ENCODE results near the gene PCNP.
"Not testable (repeated sequence)": the region's sequence is repeated elsewhere in the genome, so short reads cannot be mapped to it uniquely, and the experiment has no call there.

PCNP gene

DNA sequence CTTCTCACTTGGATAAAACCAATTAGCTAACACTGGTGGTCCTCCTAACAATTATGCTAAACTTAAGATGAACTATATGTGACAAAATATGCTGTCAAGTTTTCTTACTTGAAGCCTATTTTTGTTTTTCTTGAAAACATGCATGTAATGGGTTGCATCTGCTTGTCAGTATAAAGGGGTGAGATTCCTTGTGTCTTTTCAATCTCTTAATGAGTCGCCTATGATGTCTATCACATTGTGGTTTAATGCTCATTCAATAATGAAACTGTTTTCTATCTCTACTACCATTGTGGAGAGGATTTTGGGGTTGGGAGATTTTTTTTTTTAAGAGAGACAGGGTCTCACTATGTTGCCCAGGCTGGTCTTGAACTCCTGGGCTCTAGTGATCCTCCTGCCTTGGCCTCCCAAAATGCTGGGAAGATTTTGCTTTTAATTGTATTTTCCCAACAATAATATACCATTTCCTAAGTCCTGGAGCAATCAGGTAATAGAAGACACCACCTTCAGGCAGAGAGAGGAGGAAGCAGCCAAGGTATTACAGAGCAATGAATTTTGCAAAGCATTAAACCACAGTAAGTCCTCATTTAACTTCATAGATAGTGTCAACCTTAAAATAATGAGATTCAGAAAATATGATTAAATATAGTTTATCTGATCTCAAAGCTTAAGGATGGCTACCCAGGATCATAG is 29.7 kb upstream of the PCNP start:
- no peak for DNase-seq (ENCODE audit: low read depth)
- TF ChIP-seq CTCF (IDR thresholded peaks at IDR 0.05; ENCODE audit: low read length, missing control alignments): peak; percentile 14
- no peak overlapping the region for H3K4me3 ChIP-seq (replicated peaks; ENCODE audit: low read depth, low read length)

GRCh38 chr3:101548527-101549105 is 25.4 kb upstream of the PCNP start:
- no peak overlapping the region for H3K4me3 ChIP-seq (replicated peaks; ENCODE audit: low read depth, low read length)
- TF ChIP-seq CTCF (IDR thresholded peaks at IDR 0.05; ENCODE audit: low read length, missing control alignments): no peak

DNA sequence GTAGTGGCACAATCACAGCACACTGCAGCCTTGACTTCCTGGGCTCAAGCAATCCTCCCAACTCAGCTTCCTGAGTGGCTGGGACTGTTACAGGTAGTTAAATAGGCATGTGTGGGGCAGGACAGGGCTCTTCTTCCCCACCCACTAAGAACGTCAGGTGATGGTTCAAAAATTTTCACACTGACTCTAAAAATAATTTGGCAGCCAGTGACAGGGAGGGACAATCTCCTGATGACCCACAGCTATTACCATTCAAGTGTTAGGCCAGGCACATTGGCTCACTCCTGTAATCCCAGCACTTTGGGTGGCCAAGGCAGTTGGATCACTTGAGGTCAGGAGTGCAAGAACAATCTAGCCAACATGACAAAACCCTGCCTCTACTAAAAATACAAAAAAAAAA is 24.5 kb upstream of the PCNP start:
- DNase-seq (ENCODE audit: low read depth): no peak
- no peak for TF ChIP-seq CTCF (IDR thresholded peaks at IDR 0.05; ENCODE audit: low read length, missing control alignments)
- H3K4me3 ChIP-seq (replicated peaks; ENCODE audit: low read depth, low read length): no peak overlapping the region

More at GRCh38 chr3:101548527-101549105, 25.4 kb upstream of the PCNP start:
- no peak for DNase-seq (ENCODE audit: low read depth)

GRCh38 chr3:101551359-101552081 is 22.5 kb upstream of the PCNP start:
- DNase-seq (ENCODE audit: low read depth); H3K4me3 ChIP-seq (replicated peaks; ENCODE audit: low read depth, low read length): not testable (repeated sequence)

DNA sequence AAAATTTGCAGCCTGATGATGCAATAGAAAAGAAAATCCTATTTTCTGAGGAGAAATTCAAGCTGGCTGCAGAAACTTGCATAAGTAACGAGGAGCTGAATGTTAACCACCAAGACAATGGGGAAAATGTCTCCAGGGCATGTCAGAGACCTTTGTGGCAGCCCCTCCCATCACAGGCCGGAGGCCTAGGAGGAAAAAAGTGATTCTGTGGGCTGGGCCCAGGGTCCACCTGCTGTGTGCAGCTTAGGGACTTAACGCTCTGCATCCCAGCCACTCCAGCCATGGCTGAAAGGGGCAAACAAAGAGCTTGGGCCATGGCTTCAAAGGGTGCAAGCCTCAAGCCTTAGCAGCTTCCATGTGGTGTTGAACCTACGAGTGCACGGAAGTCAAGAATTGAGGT is 20.6 kb upstream of the PCNP start:
- DNase-seq (ENCODE audit: low read depth): not testable (repeated sequence)

GRCh38 chr3:101556064-101556463 is 17.9 kb upstream of the PCNP start:
- no peak overlapping the region for H3K4me3 ChIP-seq (replicated peaks; ENCODE audit: low read depth, low read length)
- DNase-seq (ENCODE audit: low read depth): no peak
- no peak for TF ChIP-seq CTCF (IDR thresholded peaks at IDR 0.05; ENCODE audit: low read length, missing control alignments)

More for the DNA sequence above, 20.6 kb upstream of the PCNP start:
- not testable (repeated sequence) for H3K4me3 ChIP-seq (replicated peaks; ENCODE audit: low read depth, low read length)

DNA sequence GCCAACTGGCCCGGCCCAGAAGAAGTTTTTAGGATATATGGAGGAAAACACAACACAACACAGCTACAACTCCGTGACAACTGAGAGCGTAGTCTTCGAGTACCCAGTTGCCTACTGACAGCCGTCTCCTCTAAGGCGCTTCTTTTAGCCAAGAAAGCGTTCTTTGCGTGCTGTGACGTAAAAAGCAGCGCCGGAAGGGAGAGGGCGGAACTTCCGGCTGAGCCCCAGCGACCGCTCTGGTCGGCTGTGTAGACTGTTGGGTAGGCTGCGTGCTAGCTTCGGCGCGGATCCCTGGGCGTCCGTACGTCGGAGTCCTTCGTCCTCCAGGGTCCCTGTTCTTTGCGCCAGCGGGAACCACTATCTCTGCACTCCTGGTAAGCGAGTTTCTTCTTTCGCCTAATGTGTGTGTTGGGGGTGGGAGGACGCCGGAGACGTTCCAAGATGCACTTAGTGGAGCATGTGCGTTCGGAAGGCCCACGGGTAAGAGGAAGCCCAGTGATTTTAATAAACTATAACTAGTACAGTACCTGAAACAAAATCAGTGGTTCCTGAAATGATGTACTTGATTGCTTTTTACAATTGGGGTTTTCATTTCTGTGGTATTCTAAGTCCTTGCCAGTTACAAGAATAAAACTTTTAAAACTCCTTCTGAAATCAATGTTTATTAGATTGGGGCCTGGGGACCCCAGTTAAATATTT is 12.2 kb upstream of the PCNP start, which contains the start of gene TRMT10C:
TRMT10C (plus strand) TSS at position 239 of the 699 bp plus-strand sequence. CDS start 2,914 bp downstream, outside the sequence.
- peak within 1 kb of the TSS; percentile 86 for H3K4me3 ChIP-seq (replicated peaks; ENCODE audit: low read depth, low read length)
- DNase-seq (ENCODE audit: low read depth): peak; percentile 95
- no peak for TF ChIP-seq CTCF (IDR thresholded peaks at IDR 0.05; ENCODE audit: low read length, missing control alignments)

Data from fibroblast of pulmonary artery (primary cell).